Body of pancreas (tissue), 4 donors: Measurements from ENCODE around the gene COQ7.

Source experiments
- POLR2A ChIP-seq, 3 donors: fragments of 450-650 bp; IDR thresholded peaks; one replicate each; pipeline ENCODE4 v1.6.1; 2016; ENCODE audit warnings: antibody characterized with exemption in 3 of 3, mild to moderate bottlenecking in 2 of 3
- TF ChIP-seq, protein P1 (sequence below), 7 experiments: fragments of 450-650 bp in 4 of 7; fragments of 200-600 bp in 3 of 7; sonication (generic) in 3 of 7; IDR thresholded peaks; one replicate each; pipeline ENCODE4 v1.5.1; 2016 to 2019; ENCODE audit warnings: antibody characterized with exemption in 7 of 7

GRCh38 chr16:19044769-19045168, 22.6 kb upstream of the COQ7 start:
- no peak for TF ChIP-seq POLR2A (IDR thresholded peaks at IDR 0.05)
- TF ChIP-seq, protein P1, sequence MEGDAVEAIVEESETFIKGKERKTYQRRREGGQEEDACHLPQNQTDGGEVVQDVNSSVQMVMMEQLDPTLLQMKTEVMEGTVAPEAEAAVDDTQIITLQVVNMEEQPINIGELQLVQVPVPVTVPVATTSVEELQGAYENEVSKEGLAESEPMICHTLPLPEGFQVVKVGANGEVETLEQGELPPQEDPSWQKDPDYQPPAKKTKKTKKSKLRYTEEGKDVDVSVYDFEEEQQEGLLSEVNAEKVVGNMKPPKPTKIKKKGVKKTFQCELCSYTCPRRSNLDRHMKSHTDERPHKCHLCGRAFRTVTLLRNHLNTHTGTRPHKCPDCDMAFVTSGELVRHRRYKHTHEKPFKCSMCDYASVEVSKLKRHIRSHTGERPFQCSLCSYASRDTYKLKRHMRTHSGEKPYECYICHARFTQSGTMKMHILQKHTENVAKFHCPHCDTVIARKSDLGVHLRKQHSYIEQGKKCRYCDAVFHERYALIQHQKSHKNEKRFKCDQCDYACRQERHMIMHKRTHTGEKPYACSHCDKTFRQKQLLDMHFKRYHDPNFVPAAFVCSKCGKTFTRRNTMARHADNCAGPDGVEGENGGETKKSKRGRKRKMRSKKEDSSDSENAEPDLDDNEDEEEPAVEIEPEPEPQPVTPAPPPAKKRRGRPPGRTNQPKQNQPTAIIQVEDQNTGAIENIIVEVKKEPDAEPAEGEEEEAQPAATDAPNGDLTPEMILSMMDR (IDR thresholded peaks at IDR 0.05), result no peak
